Activated T-cell treated with anti-CD3 and anti-CD28 coated beads for 1 hour (primary cell): Measurements from ENCODE around the gene CARD10.
"Not testable (repeated sequence)": the region's sequence is repeated elsewhere in the genome, so short reads cannot be mapped to it uniquely, and the experiment has no call there.

Experiments used
- DNase-seq: peaks from one replicate; pipeline ENCODE4 v3.0.0-alpha.2; 2020; ENCODE audit warnings: low read depth

Gene CARD10

DNA sequence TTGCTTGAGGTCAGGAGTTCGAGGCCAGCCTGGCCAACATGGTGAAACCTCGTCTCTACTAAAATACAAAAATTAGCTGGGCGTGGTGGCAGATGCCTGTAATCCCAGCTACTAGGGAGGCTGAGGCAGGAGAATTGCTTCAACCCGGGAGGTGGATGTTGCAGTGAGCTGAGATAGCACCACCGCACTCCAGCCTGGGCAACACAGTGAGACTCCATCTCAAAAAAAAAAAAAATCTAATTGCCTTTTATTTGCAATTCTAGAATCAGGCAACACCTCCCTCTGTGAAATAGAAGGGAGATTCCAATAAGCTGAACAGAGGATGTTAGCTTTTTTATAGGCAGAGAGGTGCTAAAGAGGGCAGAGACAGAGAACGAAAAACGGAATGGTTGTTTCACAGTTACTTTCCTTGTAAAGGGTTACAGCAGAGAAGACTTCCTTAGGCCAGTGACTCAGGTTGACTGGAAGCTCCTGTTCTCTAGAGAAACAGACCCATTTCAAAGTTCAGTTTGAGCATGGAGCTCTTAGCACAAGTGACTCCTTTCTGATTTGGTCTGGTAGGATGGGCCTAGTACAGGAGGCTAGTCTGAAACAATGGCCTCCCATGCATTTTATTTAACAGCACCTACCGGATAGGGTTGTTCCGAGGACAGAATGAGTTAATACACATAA, 8.0 kb upstream of the CARD10 start:
- not testable (repeated sequence) for DNase-seq

DNA sequence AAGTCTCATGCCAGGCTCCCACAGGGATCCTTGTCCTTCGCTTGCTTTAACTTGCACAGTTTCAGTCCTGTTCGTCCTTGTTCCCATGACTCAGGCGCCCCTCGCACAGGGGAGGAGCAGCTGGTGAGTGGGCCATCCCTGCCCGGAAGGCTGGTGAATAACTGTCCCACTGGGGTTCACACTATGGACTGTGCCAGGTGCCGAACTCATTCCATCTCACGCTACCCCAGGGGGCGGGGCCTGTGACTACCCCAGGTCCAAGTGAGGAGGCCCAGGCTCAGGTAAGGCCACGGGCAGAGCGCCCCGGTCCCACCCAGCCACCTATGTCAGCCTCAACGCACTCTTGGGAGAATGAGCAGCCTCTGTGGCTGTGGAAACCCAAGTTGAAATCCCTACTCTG, 7.2 kb upstream of the CARD10 start:
- DNase-seq: no peak

DNA sequence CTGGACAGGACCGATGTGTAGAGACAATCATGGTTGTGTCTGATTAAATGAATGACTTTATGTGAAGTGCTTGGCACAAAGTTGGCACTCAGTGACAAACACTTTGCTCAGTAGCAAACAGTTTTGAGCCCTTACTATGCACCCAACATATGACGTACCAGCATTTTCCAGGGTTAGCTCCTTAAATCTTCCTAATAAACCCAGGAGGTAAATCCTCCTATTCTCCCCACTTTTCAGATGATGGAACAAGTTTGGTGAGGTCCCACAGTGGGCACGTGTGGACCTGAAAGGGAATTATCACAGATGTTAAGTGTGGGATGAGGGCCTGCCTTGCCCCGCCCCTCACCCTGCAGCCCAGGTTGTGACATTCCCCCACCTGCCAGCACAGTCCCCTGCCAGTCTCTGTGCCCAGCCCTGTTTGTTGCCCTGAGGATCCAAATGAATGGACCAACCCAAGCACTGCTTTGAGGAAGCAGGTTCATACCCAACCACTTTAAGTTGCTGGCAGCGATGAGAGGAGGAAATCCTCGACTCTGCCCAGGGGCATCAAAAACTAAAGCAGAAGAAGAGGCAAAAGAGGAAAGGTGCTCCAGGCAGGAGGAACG, 6.6 kb upstream of the CARD10 start:
- no peak for DNase-seq

DNA sequence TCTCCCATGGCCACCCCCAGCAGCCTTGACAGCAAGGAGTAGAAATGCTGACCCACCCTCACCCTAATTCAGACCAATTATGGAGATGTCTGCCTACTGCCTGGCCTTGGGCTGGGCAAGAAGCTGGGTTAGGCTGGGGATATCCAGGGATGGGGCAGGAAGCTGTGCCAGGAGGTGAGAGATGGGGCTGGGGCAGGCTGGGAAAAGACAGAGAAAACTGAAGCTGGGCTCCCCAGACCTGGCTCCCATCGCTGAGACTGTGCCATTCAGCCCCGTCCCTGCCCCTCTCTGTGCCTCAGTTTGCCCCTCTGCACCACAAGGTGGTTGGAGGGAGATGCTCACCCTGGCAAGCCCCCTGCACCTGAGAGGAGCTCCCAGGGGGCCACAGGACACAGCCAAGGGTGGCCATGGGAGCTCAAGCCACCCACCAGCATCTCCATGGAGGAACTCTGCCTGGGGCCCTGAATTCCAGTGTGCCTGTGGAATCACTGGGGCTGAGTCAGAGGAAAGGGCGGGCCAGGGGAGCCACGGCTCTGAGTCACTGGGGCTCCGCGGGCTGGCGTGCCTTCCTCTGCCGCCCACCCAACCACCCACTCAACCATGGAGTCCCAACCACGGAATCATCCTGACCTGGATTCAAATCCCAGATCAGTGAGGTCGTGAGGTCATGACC, 6.0 kb upstream of the CARD10 start:
- DNase-seq: no peak

DNA sequence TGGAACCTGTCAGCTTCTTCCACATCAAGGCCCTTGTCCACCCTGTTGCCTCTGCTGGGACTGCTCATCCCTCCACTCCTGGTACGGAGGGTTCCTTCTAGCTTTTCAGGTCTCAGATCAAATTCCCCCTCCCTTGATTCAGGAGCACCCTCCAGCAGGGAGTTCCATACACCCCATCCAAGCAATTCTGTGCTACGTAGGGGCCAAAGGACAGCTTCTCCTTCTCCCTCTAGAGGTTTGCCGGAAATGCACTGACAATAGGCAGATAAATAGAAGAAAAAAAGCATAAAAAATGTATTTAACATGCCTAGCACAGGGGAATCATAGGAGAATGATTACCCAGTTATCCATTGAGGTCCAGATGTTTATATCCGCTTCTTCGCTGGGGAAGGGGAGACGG, 3.3 kb upstream of the CARD10 start:
- DNase-seq: no peak

DNA sequence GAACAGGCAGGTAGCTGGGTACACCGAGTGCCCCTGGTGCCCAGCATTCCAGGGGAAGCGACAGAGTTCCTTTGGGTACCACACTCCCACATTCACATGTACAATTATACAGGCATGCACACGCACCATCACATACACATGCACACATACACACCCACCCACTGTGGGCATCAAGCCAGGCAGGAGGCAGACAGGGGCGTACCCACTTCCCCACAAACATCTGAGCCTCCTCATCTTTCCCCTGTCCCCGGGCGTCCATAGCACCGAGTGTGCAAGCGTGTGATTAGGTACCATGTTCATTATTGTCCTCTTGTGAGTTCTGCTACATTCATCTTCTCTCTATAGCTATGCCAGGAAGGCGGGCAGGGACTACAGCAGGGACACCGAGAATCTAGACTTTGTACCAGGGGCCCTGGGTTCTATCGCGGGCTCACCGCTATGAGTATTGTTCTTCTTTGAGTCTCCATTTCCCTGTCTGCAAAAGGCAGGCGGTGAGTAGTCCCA, 2.1 kb upstream of the CARD10 start:
- DNase-seq: no peak

DNA sequence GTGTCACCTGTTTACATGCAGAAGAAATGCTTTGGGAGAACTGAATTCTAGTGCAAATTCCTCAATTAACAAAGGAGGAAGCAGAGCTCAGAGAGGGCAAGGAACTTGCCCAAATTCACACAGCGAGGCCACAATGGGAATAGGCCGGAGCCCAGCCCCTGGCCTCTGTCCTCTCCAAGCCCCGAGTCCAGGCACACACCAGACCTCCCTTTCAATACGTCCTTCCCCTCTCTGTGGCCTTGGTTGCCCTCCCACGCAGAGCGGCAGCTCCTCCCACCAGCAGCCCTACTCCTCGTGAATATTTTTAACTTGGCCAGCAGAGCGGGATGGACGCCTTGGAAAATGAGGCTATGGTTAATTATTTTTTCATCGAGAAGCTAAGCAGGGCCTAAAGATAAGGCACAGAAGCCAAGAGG, 1.6 kb upstream of the CARD10 start:
- no peak for DNase-seq

DNA sequence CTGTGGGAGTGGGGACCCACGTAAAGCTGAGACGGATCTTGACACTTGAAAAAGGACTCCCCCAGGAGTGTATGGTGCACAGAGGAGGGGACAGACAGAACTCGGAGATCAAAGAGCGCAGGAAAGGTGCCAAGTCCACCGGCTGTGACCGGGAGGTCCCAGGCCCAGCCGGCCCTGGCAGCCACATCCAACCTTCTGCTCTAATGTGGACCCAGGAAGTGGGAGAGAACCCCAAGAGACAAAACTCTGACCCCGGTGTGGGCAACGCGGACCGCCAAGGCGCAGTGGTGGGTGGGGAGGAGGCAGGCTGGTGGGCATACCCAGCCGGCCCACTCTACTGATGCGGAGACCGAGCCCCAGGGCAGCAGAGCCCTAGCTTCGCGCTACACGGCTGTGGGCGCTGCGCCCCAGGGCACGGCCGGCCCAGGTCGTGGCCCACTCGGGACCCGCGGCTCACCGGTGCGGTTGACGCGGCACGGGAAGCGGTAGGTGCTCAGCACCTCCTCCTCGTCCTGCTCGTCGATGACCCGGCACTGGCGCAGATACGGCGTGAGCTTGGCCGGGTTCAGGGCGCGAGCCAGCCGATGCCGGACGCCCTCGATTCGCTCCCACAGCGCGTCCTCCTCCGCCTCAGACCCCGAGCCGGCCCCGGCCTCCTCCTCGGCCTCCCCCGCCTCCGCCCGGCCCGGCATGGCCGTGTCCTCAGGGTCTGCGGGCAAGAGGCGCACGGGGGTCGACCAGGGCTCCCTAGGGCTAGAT, 527 bp downstream of the CARD10 start:
- DNase-seq: no peak

DNA sequence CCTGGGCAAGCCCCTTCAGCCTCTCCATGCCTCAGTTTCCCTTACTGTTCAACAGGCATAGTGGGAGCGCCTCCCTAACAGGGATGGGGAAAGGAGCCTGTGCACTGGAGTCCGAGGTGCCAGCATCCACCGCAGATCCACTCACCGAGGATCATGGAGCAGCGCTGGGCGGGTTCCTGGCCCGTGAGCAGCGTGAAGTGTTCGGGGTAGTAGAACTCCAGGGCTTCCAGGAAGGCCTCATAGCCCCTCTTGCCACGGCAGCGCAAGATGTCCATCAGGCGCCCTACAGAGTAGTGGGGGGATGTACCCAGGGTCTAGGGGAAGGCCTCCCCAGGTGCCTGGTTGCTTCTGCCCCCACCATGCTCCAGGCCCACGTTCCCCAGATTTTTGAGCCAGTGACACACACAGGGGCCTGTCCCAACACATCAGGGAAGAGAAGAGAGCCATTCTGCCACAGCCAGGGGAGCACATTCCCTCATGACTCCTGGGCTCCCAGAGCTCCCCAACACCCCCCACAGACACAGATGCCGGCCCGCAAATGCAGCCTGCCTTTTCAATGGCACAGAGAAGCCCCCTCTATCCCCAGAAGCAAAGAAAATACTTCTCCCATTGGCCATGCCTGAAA, 1.3 kb downstream of the CARD10 start:
- no peak for DNase-seq

DNA sequence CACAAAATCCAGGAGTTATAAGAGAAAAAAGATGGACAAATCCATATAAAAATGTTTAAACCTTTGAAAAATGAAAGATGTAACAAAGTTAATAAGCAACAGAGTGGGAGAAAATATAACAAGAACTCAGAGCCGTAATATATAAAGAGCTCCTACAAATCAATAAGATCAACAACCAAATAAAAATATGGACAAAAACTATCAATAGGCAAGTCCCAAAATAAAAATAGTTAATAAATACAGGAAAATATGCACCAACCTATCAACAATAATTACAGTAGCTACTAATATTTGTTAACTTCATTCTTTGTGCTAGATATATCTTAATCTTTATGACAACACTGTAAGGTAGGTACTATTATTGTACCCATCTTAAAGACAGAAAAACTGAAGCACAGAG, 2.8 kb downstream of the CARD10 start:
- DNase-seq: no peak

DNA sequence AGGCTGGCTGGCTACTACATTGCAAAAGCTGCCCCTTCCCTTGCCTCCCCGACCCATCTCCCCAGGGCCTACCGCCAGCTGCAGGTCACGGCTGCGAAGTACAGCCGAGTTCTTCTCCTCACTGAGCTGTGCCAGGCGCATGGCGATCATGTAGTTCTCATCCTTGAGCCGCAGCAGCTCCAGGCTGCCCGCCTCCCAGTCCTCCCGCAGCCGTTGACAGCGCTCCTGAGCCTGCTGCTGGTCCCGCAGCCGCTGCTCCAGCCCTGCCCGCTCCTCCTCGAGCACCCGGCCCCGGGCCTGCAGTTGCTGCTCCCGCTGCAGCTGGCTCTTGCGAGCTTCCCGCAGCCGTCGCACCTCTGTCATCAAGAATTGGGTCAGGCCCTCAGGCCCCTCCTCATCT, 3.3 kb downstream of the CARD10 start:
- no peak for DNase-seq

DNA sequence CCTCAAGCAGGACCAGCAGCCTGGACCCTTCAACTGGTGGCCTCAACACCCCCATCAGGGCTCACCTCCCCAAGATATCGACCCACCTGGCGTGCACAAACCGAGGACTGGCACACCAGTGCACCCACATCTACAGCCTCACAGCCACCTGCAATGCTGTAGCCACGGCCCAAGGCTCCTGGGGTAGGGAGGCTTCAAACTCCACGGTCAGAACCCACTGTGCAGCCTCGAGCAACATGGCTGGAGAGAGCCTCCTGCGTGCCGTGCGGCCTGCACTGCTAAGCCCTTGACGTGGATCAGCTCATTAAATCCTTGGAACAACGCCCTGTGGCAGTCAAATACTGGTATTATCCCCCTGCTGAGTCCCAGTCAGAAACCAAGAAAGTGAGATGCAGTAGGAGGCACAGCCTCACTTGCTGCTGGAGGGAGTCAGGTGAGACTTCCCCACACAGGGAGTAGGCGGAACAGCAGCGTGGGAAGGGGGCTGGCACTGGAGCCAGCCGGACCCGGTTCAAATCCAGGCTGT, 4.6 kb downstream of the CARD10 start:
- no peak for DNase-seq

DNA sequence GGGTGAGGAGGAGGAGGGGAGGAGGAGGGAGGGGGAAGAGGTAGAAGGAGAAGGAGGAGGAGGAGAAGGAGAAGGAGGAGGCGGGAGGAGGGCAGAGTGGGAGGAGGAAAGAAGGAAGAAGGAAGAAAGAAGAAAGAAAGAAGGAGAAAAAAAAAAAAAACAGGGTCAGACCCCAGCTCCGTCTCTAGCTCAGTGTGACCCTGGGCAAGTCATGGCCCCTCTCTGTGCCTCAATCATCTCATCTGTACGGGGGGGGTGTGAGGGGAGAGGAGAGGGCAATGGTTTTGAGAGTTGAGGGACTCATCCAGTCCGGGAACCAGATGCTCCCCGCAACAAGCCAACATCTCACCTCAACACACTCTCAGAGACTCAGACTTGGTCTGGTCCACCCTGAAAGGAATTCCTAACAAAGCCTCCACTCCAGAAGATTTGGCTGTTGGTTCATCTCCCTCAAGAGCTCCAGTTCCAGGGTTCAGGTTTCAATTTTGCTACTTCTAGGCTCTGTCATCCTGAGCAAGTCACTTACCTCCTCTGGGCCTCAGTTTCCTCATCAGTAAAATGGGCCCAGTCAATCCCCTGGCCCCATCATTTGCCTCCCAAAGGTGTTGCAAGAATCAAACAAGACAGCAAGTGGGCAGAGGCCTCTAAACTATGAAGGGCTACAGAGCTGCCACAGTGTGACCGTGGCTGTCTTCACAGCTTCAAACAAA, 7.7 kb downstream of the CARD10 start:
- no peak for DNase-seq

DNA sequence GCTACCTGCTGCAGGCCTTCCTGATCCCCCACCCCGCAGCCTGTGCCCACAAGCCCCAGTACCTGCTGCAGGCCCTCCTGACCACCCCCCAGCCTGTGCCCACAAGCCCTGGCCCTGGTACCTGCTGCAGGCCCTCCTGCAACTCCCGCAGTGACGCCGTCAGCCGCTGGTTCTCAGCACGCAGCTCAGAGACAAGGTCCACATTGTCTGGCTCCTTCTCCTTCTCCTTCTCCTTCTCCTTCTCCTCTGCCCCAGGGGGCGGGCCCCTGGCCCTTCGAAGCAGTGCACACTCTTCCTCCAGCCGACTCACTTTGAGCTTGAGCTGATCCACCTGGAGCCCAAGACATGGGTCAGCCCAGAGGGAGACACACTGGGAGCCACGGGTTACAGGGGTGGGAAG, 9.1 kb downstream of the CARD10 start:
- DNase-seq: no peak

DNA sequence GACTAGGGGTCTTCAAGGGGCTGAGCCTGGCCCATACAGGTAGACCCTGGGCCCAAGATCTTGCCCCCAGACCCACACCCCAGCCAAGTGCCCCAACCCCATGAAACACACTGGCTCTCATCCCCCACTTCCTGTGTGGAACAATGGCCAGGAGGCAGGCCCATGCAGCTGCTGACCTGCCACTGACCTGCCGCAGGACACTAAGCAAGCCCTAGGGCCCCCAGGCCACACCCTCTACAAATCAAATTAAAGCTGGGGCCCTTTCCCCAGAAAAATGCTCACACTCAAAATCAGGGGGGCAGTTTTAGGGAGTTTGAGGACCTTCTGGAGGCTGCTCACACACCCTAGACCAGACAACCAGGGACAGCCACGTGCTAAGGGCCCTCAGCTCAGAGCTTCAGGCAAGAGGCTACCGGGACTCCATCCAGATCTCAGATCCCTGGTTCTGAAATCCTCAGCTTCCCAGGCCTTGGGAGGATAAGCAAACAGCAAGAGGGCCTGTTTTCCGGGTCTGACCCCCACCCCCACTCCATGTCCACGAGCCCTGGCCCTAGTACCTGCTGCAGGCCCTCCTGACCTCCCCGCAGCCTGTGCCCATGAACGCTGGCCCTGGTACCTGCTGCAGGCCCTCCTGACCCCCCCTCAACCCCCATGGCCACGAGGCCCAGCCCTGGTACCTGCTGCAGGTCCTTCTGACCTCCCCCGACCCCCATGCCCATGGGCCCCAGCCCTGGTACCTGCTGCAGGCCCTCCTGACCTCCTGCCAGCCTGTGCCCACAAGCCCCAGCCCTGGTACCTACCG, 10.0 kb downstream of the CARD10 start:
- DNase-seq: no peak

DNA sequence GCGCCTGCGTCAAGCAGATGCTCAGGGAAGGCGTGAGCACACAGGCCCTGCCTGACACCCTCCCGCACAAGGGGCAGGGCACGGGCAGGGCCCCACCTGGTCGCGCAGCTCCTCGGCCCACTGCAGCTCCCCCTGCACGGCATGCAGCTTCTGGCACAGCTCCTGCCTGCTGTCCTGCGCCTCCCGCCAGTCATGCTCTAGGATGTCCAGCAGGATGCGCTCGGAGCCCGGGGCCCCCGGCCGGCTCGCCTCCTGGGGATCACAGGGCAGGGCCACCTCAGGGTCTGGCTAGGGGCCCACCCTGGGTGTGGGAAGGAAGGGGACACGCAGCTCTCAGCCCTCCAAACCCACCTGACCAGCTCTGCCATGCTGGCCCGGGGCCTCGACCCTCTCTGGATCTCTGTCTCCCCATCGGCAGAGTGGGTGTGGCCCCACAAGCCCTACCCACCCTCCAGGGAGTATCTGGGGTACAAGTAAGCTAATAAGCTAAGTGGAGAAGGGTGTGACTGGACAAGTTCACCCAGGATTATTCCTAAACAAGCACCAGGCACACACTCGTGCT, 10.7 kb downstream of the CARD10 start:
- no peak for DNase-seq

DNA sequence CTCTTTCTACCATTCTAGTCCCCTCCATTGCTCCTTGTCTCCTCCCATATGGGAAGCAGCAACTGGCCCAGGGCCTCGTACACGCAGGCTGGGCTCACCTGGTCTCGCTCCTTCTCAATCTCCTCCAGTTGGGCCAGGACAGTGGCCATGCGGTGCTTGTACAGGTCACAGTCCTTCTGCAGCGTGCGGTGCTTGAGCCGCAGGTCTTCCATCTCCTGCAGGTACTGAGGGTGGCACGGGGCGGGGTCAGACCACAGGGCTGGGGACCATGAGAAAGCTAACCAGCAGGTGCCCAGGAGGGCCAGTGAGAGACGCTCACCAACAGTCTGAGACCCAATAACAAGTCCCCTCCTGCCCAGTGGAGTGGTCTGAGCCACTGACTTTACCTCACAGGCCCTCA, 11.5 kb downstream of the CARD10 start:
- no peak for DNase-seq

DNA sequence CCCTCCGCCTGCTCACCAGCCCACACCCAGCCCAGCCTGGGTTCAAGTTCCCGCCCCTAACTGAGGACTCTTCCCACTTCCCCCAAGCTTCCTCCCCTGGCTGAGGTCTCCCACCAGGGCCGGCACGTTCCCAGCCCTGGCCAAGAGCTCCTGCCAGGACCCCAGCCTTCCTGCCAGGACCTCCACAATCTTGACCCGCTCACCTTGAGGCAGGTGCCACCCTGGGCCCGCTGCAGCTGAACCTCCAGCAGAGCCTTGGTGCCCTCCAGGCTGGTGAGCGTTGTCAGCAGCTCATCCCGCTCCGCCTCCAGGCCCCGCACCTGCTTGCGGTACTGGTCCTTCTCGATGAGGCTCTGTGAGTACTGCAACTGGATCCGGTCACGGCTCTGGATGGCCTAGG, 13.2 kb downstream of the CARD10 start:
- DNase-seq: no peak

DNA sequence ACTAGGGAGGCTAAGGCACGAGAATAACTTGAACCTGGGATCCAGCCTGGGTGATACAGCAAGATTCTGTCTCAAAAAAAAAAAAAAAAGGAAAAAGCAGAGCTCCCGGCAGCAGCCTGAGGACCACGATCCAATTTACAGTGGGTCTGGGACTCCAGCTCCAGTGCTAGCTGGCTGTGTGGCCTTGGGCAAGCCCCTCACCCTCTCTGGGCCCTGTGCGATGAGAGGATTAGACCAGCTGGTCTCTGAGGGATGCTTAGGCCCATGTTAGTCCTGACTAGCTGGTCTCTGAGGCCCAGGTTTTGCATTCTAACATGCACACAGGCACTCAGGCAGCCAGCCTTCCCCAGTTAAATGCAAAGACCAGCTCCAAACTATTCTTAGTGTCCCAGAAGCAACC, 13.7 kb downstream of the CARD10 start:
- no peak for DNase-seq

DNA sequence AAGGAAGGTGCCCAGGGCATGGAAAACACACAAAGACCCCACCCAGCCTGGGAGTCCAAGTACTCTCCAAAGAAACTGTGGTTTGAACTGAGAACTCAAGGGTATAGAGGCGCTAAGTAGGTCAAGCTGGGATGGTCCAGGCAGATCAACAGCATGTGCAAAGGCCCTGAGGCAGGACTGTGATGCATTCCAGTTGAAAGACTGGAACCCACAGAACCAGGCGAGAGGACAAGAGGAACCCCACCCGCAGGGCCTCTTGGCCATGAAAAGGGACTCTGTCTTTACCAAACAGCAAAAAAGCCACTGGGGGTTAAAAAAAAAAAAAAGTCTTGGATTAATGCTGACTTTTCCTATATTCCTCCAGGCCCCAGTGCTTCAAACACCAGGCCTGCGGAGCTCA, 14.3 kb downstream of the CARD10 start:
- no peak for DNase-seq
